ENCODE data around the gene DEFB115.

DNA sequence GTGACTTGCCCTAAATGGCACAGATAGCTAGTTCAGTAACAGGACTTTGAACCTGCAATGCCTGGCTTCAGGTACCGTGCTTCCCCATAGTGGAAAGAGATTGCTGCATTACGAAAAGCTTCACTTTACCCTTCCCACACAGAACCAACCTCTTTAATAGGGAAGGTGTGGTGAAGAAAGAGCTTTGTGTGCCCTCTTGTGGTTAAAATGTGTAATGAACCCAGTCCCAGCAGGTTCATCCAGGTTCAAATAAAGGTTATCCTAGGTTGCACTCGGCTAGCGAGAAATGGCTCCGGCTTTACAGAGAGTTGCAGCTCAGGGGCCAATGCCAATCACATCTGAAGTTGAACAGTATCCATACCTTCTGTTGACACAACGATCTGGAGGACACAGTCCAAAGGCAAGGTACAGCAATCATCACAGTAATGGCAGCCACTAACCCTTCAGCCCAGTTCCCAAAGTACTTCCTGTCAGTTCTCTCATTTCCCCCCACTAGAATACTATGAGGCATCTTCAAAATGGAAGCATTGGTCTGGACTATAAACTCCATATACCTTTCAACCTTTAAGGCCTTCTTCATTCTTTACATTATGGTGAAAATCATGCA is 3.0 kb downstream of the DEFB115 start:
- TF ChIP-seq POLR2AphosphoS5 (IDR thresholded peaks at IDR 0.05; ENCODE audit: borderline replicate concordance, low read depth, low read length) (no peak), EZH2 (IDR thresholded peaks at IDR 0.05) (no peak)

Data from SK-N-MC (cell line).